Measurements from ENCODE around the gene ANKRD33B.

DNA sequence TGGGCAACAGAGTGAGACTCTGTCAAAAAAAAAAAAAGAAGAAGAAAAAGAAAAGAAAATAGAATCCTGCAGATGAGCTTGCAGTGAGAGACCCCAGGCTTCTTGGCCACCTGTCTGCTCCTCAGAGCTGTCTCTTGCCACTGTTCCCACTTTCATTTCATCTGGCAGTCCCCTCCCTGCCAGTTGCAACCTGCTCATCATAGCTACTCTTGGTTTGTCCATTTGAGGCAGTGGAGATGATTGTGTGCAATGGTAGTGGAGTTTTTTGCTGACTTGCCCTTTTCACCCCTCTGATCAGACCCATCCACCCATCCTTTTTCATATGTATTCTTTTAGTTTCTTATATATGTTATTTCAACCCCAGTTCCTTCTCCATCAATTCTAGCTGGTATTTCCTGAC lies 28.7 kb downstream of the ANKRD33B start:
- TF ChIP-seq, protein P1, sequence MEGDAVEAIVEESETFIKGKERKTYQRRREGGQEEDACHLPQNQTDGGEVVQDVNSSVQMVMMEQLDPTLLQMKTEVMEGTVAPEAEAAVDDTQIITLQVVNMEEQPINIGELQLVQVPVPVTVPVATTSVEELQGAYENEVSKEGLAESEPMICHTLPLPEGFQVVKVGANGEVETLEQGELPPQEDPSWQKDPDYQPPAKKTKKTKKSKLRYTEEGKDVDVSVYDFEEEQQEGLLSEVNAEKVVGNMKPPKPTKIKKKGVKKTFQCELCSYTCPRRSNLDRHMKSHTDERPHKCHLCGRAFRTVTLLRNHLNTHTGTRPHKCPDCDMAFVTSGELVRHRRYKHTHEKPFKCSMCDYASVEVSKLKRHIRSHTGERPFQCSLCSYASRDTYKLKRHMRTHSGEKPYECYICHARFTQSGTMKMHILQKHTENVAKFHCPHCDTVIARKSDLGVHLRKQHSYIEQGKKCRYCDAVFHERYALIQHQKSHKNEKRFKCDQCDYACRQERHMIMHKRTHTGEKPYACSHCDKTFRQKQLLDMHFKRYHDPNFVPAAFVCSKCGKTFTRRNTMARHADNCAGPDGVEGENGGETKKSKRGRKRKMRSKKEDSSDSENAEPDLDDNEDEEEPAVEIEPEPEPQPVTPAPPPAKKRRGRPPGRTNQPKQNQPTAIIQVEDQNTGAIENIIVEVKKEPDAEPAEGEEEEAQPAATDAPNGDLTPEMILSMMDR (IDR thresholded peaks at IDR 0.05), result no peak
- no peak for TF ChIP-seq EZH2phosphoT487 (IDR thresholded peaks at IDR 0.05)
- TF ChIP-seq EZH2 (IDR thresholded peaks at IDR 0.05), result no peak

Data from neural progenitor cell (in vitro differentiated cells).